Muscle layer of duodenum (tissue), 2 donors: ENCODE results near the gene CNBP.
A peak's percentile ranks its signal among the peaks of the same experiment; 100 is the strongest.
"Not testable (repeated sequence)": the region's sequence is repeated elsewhere in the genome, so short reads cannot be mapped to it uniquely, and the experiment has no call there.

Source experiments
- H3K27ac ChIP-seq: one replicate; pipeline ENCODE4 v1.7.0; 2013; ENCODE audit warnings: mild to moderate bottlenecking, low read length
- H3K27me3 ChIP-seq: one replicate; pipeline ENCODE4 v1.7.0; 2013; ENCODE audit warnings: low read depth, mild to moderate bottlenecking, control low read depth, low read length
- H3K36me3 ChIP-seq, 2 donors: one replicate each; pipeline ENCODE4 v1.7.0; 2013; ENCODE audit warnings: low read length in 2 of 2, control low read depth in 1 of 2, mild to moderate bottlenecking in 1 of 2; ENCODE audit not compliant: insufficient read depth in 2 of 2, control insufficient read depth in 1 of 2
- H3K4me1 ChIP-seq, 2 donors: one replicate each; pipeline ENCODE4 v1.7.0; 2013; ENCODE audit warnings: low read length in 2 of 2, mild to moderate bottlenecking in 2 of 2, control low read depth in 1 of 2, moderate library complexity in 1 of 2; ENCODE audit not compliant: insufficient read depth in 2 of 2, control insufficient read depth in 1 of 2
- H3K4me3 ChIP-seq, 2 donors: one replicate each; pipeline ENCODE4 v1.7.0; 2013; ENCODE audit warnings: low read length in 2 of 2, low read depth in 1 of 2, mild to moderate bottlenecking in 1 of 2
- H3K9me3 ChIP-seq, 2 donors: one replicate each; pipeline ENCODE4 v1.7.0; 2013; ENCODE audit warnings: low read length in 2 of 2, control low read depth in 1 of 2, mild to moderate bottlenecking in 1 of 2; ENCODE audit not compliant: control insufficient read depth in 1 of 2
- donor health status: healthy.

CNBP gene

DNA sequence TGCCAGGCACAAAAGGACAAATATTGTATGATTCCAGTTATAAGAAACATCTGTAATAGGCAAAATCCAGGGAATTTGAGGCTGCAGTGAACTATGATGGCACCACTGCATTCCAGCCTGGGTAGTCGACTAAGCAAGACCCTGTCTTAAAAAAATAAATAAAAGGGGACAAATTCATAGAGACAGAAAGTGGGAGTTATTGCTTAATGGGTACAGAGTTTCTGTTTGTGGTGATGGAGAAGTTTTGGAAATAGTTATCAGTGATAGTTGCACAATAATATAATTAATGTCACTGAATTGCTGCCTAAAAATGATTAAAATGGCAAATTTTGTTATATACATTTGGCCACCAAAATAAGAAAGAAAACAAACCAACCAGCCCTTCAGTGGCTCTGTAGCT is 27.6 kb upstream of the CNBP start:
- H3K27me3 ChIP-seq = no peaks in the 10 kb centered on the region
- H3K36me3 ChIP-seq = no peaks in the 10 kb centered on the region
- H3K9me3 ChIP-seq = no peaks in the 10 kb centered on the region
- no peak overlapping the region for H3K27ac ChIP-seq
- H3K4me3 ChIP-seq = no peak overlapping the region
- peaks cover 4 to 13% of the 10 kb centered on the region in 2 donors for H3K4me1 ChIP-seq

- Histone ChIP-seq H3K27me3 (no peaks in the 10 kb centered on the region), H3K9me3 (no peaks in the 10 kb centered on the region), H3K4me1 (peaks cover 4 to 13% of the 10 kb centered on the region in 2 donors), H3K36me3 (no peaks in the 10 kb centered on the region), H3K27ac (no peak overlapping the region), H3K4me3 (no peak overlapping the region)
Observed at GRCh38 chr3:129207479-129207878, 23.8 kb upstream of the CNBP start.

GRCh38 chr3:129205109-129205832 is 21.6 kb upstream of the CNBP start:
- Histone ChIP-seq H3K9me3 (no peaks in the 10 kb centered on the region), H3K36me3 (no peaks in the 10 kb centered on the region), H3K27me3 (no peaks in the 10 kb centered on the region), H3K27ac (no peak overlapping the region), H3K4me3 (no peak overlapping the region), H3K4me1 (no peaks in the 10 kb centered on the region)

GRCh38 chr3:129204473-129204872 is 20.8 kb upstream of the CNBP start:
- H3K9me3 ChIP-seq = no peaks in the 10 kb centered on the region
- no peaks in the 10 kb centered on the region for H3K27me3 ChIP-seq
- H3K27ac ChIP-seq = no peak overlapping the region
- H3K36me3 ChIP-seq = no peaks in the 10 kb centered on the region
- H3K4me1 ChIP-seq = no peaks in the 10 kb centered on the region
- no peak overlapping the region for H3K4me3 ChIP-seq

- H3K27me3 ChIP-seq = no peaks in the 10 kb centered on the region
- no peak overlapping the region for H3K27ac ChIP-seq
- peaks cover 8 to 14% of the 10 kb centered on the region in 2 donors for H3K4me1 ChIP-seq
- H3K9me3 ChIP-seq = no peaks in the 10 kb centered on the region
- H3K4me3 ChIP-seq = no peak overlapping the region
- no peaks in the 10 kb centered on the region for H3K36me3 ChIP-seq
Observed at GRCh38 chr3:129199366-129199765, 15.7 kb upstream of the CNBP start.

GRCh38 chr3:129197321-129197720 is 13.6 kb upstream of the CNBP start:
- Histone ChIP-seq H3K27me3 (no peaks in the 10 kb centered on the region), H3K9me3 (no peaks in the 10 kb centered on the region), H3K36me3 (no peaks in the 10 kb centered on the region), H3K4me1 (peaks cover 8 to 14% of the 10 kb centered on the region in 2 donors), H3K27ac (peak overlapping the region; percentile 65), H3K4me3 (no peak overlapping the region)

DNA sequence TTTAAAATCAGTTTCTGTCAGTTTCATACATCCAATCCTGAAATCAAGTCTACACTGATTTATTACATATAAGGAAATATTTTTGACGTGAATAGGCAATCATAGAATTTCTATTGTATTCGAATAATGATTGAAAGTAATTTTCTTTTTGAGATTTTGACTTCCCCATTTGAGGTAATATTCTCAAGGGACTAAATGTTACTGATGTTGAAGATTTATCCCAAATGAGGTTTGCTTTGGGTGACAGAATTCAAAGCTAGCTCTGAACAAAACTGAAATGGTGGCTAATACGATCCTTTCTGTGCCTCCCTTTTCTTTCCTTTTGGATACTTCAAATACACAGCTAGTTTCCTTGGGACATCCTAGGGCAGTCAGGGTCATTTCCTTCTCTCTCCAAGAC is 12.9 kb upstream of the CNBP start:
- Histone ChIP-seq H3K4me3 (no peak overlapping the region), H3K4me1 (peaks cover 8 to 14% of the 10 kb centered on the region in 2 donors), H3K27ac (peak overlapping the region; percentile 65), H3K36me3 (no peaks in the 10 kb centered on the region), H3K9me3 (no peaks in the 10 kb centered on the region), H3K27me3 (no peaks in the 10 kb centered on the region)

- Histone ChIP-seq H3K27ac (peak overlapping the region; percentile 68), H3K36me3 (no peaks in the 10 kb centered on the region), H3K4me1 (peaks cover 8 to 14% of the 10 kb centered on the region in 2 donors), H3K27me3 (no peaks in the 10 kb centered on the region), H3K4me3 (peak overlapping the region in 1 of 2 donors; percentile 17), H3K9me3 (no peaks in the 10 kb centered on the region)
Observed at GRCh38 chr3:129195731-129196256, 12.1 kb upstream of the CNBP start.

DNA sequence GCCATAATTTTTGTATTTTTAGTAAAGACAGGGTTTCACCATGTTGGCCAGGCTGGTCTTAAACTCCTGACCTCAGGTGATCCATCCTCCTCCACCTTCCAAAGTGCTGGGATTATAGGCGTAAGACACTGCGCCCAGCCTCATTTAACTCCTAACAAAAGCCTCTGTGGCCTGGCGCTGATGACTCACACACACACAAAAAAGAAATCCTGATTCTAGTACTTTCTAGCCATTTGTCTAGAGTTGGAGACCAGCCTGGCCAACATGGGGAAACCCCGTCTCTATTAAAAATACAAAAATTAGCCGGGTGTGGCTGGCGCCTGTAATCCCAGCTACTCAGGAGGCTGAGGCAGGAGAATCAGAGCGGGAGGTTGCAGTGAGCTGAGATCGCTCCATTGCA is 6.1 kb upstream of the CNBP start:
- not testable (repeated sequence) for H3K27ac ChIP-seq, H3K4me3 ChIP-seq, H3K9me3 ChIP-seq, H3K4me1 ChIP-seq, H3K36me3 ChIP-seq, H3K27me3 ChIP-seq

- Histone ChIP-seq H3K36me3 (no peaks in the 10 kb centered on the region), H3K27me3 (no peaks in the 10 kb centered on the region), H3K9me3 (no peaks in the 10 kb centered on the region), H3K27ac (no peak overlapping the region), H3K4me3 (no peak overlapping the region), H3K4me1 (no peaks in the 10 kb centered on the region)
Observed at GRCh38 chr3:129187857-129188256, 4.2 kb upstream of the CNBP start.

DNA sequence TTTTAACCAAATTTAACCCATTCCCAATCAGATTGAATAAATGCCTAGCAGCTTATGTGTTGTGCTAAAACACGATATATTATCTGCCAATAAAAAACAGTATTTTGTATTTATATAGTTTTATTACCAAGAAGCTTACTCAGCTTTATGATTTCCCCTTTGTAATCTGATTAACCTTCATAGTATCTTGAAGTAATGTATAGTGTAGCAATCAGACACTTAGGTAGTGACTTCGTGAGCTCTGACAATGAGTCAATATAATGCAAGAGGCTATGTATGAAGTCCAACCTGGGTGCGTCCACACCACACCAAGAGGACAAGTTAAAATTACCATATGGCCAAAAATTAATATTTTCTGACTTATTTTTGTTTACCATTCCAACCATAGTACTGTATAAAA is 2.1 kb upstream of the CNBP start:
- no peaks in the 10 kb centered on the region for H3K9me3 ChIP-seq
- no peaks in the 10 kb centered on the region for H3K27me3 ChIP-seq
- no peak overlapping the region for H3K4me3 ChIP-seq
- peaks cover 0 to 12% of the 10 kb centered on the region in 2 donors for H3K4me1 ChIP-seq
- H3K36me3 ChIP-seq = no peaks in the 10 kb centered on the region
- H3K27ac ChIP-seq = no peak overlapping the region
